H1 (cell line): ENCODE results near the gene FAM131C. TPM values are rescaled to one million over a fixed set of nuclear protein-coding genes. Genes with fewer than 3 reads are reported as not detected.

Experiments used
- CTCF ChIA-PET: fragments of 300-600 bp; sonication (Branson Sonifier 250); formaldehyde crosslinking; loops from one replicate; lab custom pipeline; 2021; ENCODE audit not compliant: partially characterized antibody; lab: Charles Lee
- POLR2A ChIA-PET: fragments of 300-600 bp; sonication (Branson Sonifier 250); formaldehyde crosslinking; loops from one replicate; lab custom pipeline; 2021; ENCODE audit warnings: inconsistent platforms; ENCODE audit not compliant: partially characterized antibody; lab: Charles Lee
- DNase-seq, 2 experiments: peaks; one replicate each; pipeline versions ENCODE4 v3.0.0 to v3.0.0-alpha.2; 2010 to 2022; ENCODE audit warnings: low spot score in 2 of 2, low read depth in 1 of 2, mixed read lengths in 1 of 2
- FAIRE-seq: peaks from 2 replicates; lab custom pipeline; 2011; peaks lifted over from hg19 to GRCh38; lab: Jason Lieb, UNC
- H2AFZ ChIP-seq: 2 replicates; pipeline ENCODE4 v1.8.1; 2012; ENCODE audit warnings: low read length, inconsistent platforms
- H2AK5ac ChIP-seq: 2 replicates; pipeline ENCODE4 v1.6.1; 2013; ENCODE audit warnings: low read depth, low read length
- H2BK120ac ChIP-seq: replicated peaks from 2 replicates; pipeline ENCODE3; 2013; ENCODE audit warnings: low read depth, low read length, inconsistent platforms
- H2BK12ac ChIP-seq: 2 replicates; pipeline ENCODE4 v1.6.1; 2013; ENCODE audit warnings: low read depth, low read length
- H2BK15ac ChIP-seq: 2 replicates; pipeline ENCODE4 v1.6.1; 2013; ENCODE audit warnings: low read length
- H2BK20ac ChIP-seq: 2 replicates; pipeline ENCODE4 v1.6.1; 2013; ENCODE audit warnings: low read length
- H2BK5ac ChIP-seq: 2 replicates; pipeline ENCODE4 v1.6.1; 2013; ENCODE audit warnings: low read depth, low read length
- H3K14ac ChIP-seq: 2 replicates; pipeline ENCODE4 v1.6.1; 2013; ENCODE audit warnings: inconsistent platforms; ENCODE audit not compliant: insufficient read length
- H3K18ac ChIP-seq: 2 replicates; pipeline ENCODE4 v1.6.1; 2013; ENCODE audit warnings: low read length; ENCODE audit errors: extremely low read depth
- H3K23ac ChIP-seq: 2 replicates; pipeline ENCODE4 v1.6.1; 2013; ENCODE audit warnings: inconsistent platforms; ENCODE audit not compliant: insufficient read length
- H3K23me2 ChIP-seq: 2 replicates; pipeline ENCODE4 v1.6.1; 2013; ENCODE audit warnings: low read depth, low read length
- H3K27ac ChIP-seq: 2 replicates; pipeline ENCODE4 v1.6.1; 2011; ENCODE audit warnings: low read depth, low read length, inconsistent platforms
- H3K27me3 ChIP-seq, 4 experiments: replicated peaks in 1 of 4; 1 replicate in 1 of 4; 2 replicates in 3 of 4; pipeline versions ENCODE4 v1.6.1 to v1.8.1; 2011 to 2013; ENCODE audit warnings: low read length in 3 of 4, mild to moderate bottlenecking in 3 of 4, inconsistent platforms in 2 of 4, mixed read lengths in 2 of 4, moderate library complexity in 1 of 4; ENCODE audit not compliant: control insufficient read depth in 3 of 4, insufficient read depth in 3 of 4; ENCODE audit errors: extremely low read depth in 1 of 4
- H3K36me3 ChIP-seq, 4 experiments: 2 replicates each; pipeline versions ENCODE4 v1.6.1 to v1.8.1; 2011 to 2013; ENCODE audit warnings: mild to moderate bottlenecking in 4 of 4, low read length in 3 of 4, moderate library complexity in 2 of 4, control low read depth in 1 of 4, inconsistent platforms in 1 of 4; ENCODE audit not compliant: insufficient read depth in 4 of 4, control insufficient read depth in 2 of 4
- H3K4ac ChIP-seq: replicated peaks from 2 replicates; pipeline ENCODE3; 2013; ENCODE audit warnings: low read length, low read depth, mixed read lengths, inconsistent platforms; ENCODE audit not compliant: insufficient read length
- H3K4me1 ChIP-seq, 4 experiments: replicated peaks in 1 of 4; 1 replicate in 1 of 4; 2 replicates in 3 of 4; pipeline versions ENCODE4 v1.6.1 to v1.8.1; 2011 to 2013; ENCODE audit warnings: low read length in 3 of 4, inconsistent platforms in 2 of 4, mixed read lengths in 1 of 4; ENCODE audit not compliant: insufficient read depth in 4 of 4, control insufficient read depth in 3 of 4
- H3K4me2 ChIP-seq, 2 experiments: 2 replicates each; pipeline versions ENCODE4 v1.6.1 to v1.8.1; 2011 to 2013; ENCODE audit warnings: low read depth in 2 of 2, low read length in 2 of 2, control low read depth in 1 of 2, inconsistent platforms in 1 of 2, mild to moderate bottlenecking in 1 of 2; ENCODE audit not compliant: insufficient read depth in 1 of 2
- H3K4me3 ChIP-seq, 4 experiments: fragments of 200-600, 300-600 bp in 1 of 4; sonication (generic), shearing (Covaris generic), sonication (Bioruptor Twin) in 1 of 4; 2 replicates each; pipeline versions ENCODE4 v1.5.1 to v1.8.1; 2011 to 2016; ENCODE audit warnings: low read length in 4 of 4, low read depth in 3 of 4, control low read depth in 2 of 4, inconsistent platforms in 2 of 4, mild to moderate bottlenecking in 2 of 4, mixed read lengths in 1 of 4, moderate library complexity in 1 of 4; ENCODE audit not compliant: insufficient read depth in 2 of 4; ENCODE audit errors: extremely low read depth in 1 of 4
- H3K56ac ChIP-seq: replicated peaks from 2 replicates; pipeline ENCODE3; 2013; ENCODE audit warnings: low read depth, mild to moderate bottlenecking, mixed read lengths, low read length, inconsistent platforms; ENCODE audit not compliant: insufficient read length
- H3K79me1 ChIP-seq: 2 replicates; pipeline ENCODE4 v1.6.1; 2013; ENCODE audit warnings: low read depth, low read length, control low read depth
- H3K79me2 ChIP-seq, 2 experiments: 2 replicates each; pipeline versions ENCODE4 v1.6.1 to v1.8.1; 2012 to 2013; ENCODE audit warnings: low read length in 2 of 2, mild to moderate bottlenecking in 2 of 2, inconsistent platforms in 1 of 2; ENCODE audit not compliant: insufficient read depth in 2 of 2, control insufficient read depth in 1 of 2
- H3K9ac ChIP-seq, 4 experiments: replicated peaks in 1 of 4; 1 replicate in 1 of 4; 2 replicates in 3 of 4; pipeline versions ENCODE4 v1.6.1 to v1.8.1; 2011 to 2013; ENCODE audit warnings: low read depth in 3 of 4, low read length in 3 of 4, control low read depth in 2 of 4, mild to moderate bottlenecking in 2 of 4, moderate library complexity in 2 of 4, inconsistent platforms in 1 of 4; ENCODE audit errors: extremely low read depth in 1 of 4
- H3K9me3 ChIP-seq, 2 experiments: 2 replicates each; pipeline versions ENCODE4 v1.6.1 to v1.8.1; 2012 to 2013; ENCODE audit warnings: mild to moderate bottlenecking in 2 of 2, moderate library complexity in 2 of 2, control low read depth in 1 of 2, inconsistent platforms in 1 of 2, low read depth in 1 of 2, low read length in 1 of 2, mixed read lengths in 1 of 2; ENCODE audit not compliant: insufficient read depth in 2 of 2
- H4K20me1 ChIP-seq, 2 experiments: replicated peaks in 1 of 2; 2 replicates each; pipeline versions ENCODE3 to v1.8.1; 2011 to 2013; ENCODE audit warnings: inconsistent platforms in 2 of 2, low read length in 2 of 2, mild to moderate bottlenecking in 1 of 2; ENCODE audit not compliant: insufficient read depth in 2 of 2, control insufficient read depth in 1 of 2
- H4K5ac ChIP-seq: 2 replicates; pipeline ENCODE4 v1.6.1; 2013; ENCODE audit warnings: low read length, low read depth, mixed read lengths, inconsistent platforms; ENCODE audit not compliant: insufficient read length
- H4K8ac ChIP-seq: 2 replicates; pipeline ENCODE4 v1.8.0; 2013; ENCODE audit warnings: mild to moderate bottlenecking, moderate library complexity, low read length, inconsistent platforms; ENCODE audit not compliant: insufficient read depth; ENCODE audit errors: extremely low read depth
- H4K91ac ChIP-seq: replicated peaks from 2 replicates; pipeline ENCODE3; 2013; ENCODE audit warnings: low read length, mixed read lengths, inconsistent platforms; ENCODE audit not compliant: insufficient read length
- EZH2 ChIP-seq: fragments of 200-600 bp; sonication (generic); IDR thresholded peaks from 2 replicates; pipeline ENCODE4 v1.7.1; 2012; ENCODE audit warnings: low read depth, mild to moderate bottlenecking, moderate library complexity, low read length, inconsistent platforms; ENCODE audit not compliant: severe bottlenecking
- KDM1A ChIP-seq: fragments of 200-600, 300-600 bp; sonication (generic); IDR thresholded peaks from 2 replicates; pipeline ENCODE4 v1.7.1; 2016; ENCODE audit warnings: mild to moderate bottlenecking, low read length, borderline replicate concordance
- MAX ChIP-seq: IDR thresholded peaks from 2 replicates; pipeline ENCODE4 v1.6.1; 2012; ENCODE audit warnings: inconsistent platforms
- NANOG ChIP-seq: IDR thresholded peaks from 2 replicates; pipeline ENCODE4 v1.6.1; 2011; ENCODE audit warnings: low read length, low read depth, mild to moderate bottlenecking, inconsistent platforms; ENCODE audit not compliant: insufficient read depth, poor library complexity, severe bottlenecking
- NRF1 ChIP-seq: IDR thresholded peaks from 2 replicates; pipeline ENCODE4 v1.6.1; 2011; ENCODE audit warnings: mild to moderate bottlenecking, low read depth, low read length, improper control_type of control experiment
- PHF8 ChIP-seq: fragments of 200-600 bp; sonication (generic); conservative IDR thresholded peaks from 2 replicates; pipeline ENCODE4 v1.7.1; 2012; ENCODE audit warnings: low read depth, mild to moderate bottlenecking, inconsistent platforms, low read length, moderate library complexity
- POLR2AphosphoS5 ChIP-seq: IDR thresholded peaks from 2 replicates; pipeline ENCODE4 v1.6.1; 2011; ENCODE audit warnings: low read depth, low read length
- RBBP5 ChIP-seq: IDR thresholded peaks from 2 replicates; pipeline ENCODE4 v1.7.1; 2012; ENCODE audit warnings: low read depth, mild to moderate bottlenecking, inconsistent platforms, low read length, moderate library complexity, borderline replicate concordance
- RFX5 ChIP-seq: IDR thresholded peaks from 2 replicates; pipeline ENCODE4 v1.6.1; 2011; ENCODE audit warnings: low read depth, low read length, improper control_type of control experiment, borderline replicate concordance
- SP1 ChIP-seq: IDR thresholded peaks from 2 replicates; pipeline ENCODE4 v1.6.1; 2011; ENCODE audit warnings: low read depth, low read length
- TAF1 ChIP-seq: IDR thresholded peaks from 2 replicates; pipeline ENCODE4 v1.6.1; 2011; ENCODE audit warnings: mild to moderate bottlenecking, low read depth, low read length
- YY1 ChIP-seq: IDR thresholded peaks from 2 replicates; pipeline ENCODE4 v1.6.1; 2011; ENCODE audit warnings: low read depth, mild to moderate bottlenecking, low read length
- WGBS, 2 experiments: shearing (Covaris generic) in 1 of 2; methylation state at CpG; one replicate each; pipeline versions ENCODE4 v1.1.6 to v1.1.7; 2013 to 2015; ENCODE audit warnings: low lambda C conversion rate in 2 of 2, mixed read lengths in 2 of 2, inconsistent platforms in 1 of 2, low coverage in 1 of 2, missing lambda C conversion rate in 1 of 2; ENCODE audit not compliant: insufficient replicate concordance in 2 of 2, insufficient coverage in 1 of 2, insufficient read length in 1 of 2; ENCODE audit errors: extremely low coverage in 1 of 2, missing lambda C conversion rate in 1 of 2; 5-methylcytosine and 5-hydroxymethylcytosine counted together
- polyA plus RNA-seq, 7 experiments: library from polyadenylated mRNA; depleted of rRNA in 3 of 7; stranded (reverse) in 5 of 7; unstranded in 2 of 7; fragments of >200 nt in 5 of 7; fragments of 200-250 nt in 2 of 7; gene quantifications; 1 replicate in 5 of 7; 2 replicates in 1 of 7; 4 replicates in 1 of 7; pipeline versions ENCODE4 v1.2.1 to v1.2.3, GENCODE V29; 2011 to 2013; ENCODE audit warnings: missing spikeins in 2 of 7, mixed read lengths in 2 of 7
- total RNA-seq: library from RNA; stranded (reverse); fragmentation: NEBNext Ultra II Directional; extraction: Animal tissue kit (Norgen Biotek cat#: 25700); gene quantifications from 2 replicates; pipeline ENCODE4 v1.2.1, GENCODE V29; 2021

FAM131C gene
- total and polyA plus RNA-seq, 2 of the 8 experiments (the other 6 are each of a cell fraction or from before 2014, with no cell fraction given) = 0.73 to 0.78 TPM

- Histone ChIP-seq H3K14ac (no peak overlapping the region), H4K8ac (no peak overlapping the region), H2AFZ (no peak overlapping the region), H3K4me2 (no peak overlapping the region), H3K23me2 (peaks cover 11% of the 10 kb centered on the region), H2AK5ac (no peak overlapping the region), H3K79me2 (no peaks in the 10 kb centered on the region), H4K5ac (no peak overlapping the region), H3K27me3 (peaks cover 4 to 36% (median 28%) of the 10 kb centered on the region in 4 experiments), H2BK20ac (no peak overlapping the region), H2BK12ac (no peak overlapping the region), H3K9ac (no peak overlapping the region), H2BK15ac (no peak overlapping the region), H3K4ac (no peak overlapping the region), H3K23ac (no peak overlapping the region), H3K4me3 (no peak overlapping the region), H3K4me1 (peaks cover 5 to 26% (median 12%) of the 10 kb centered on the region in 4 experiments), H3K18ac (no peak overlapping the region), H3K56ac (no peak overlapping the region), H4K91ac (no peak overlapping the region), H4K20me1 (peaks cover 0 to 10% of the 10 kb centered on the region in 2 experiments), H2BK5ac (no peak overlapping the region), H2BK120ac (no peak overlapping the region), H3K27ac (no peak overlapping the region), H3K79me1 (no peaks in the 10 kb centered on the region), H3K36me3 (no peaks in the 10 kb centered on the region), H3K9me3 (no peaks in the 10 kb centered on the region)
- FAIRE-seq (no peak), DNase-seq (no peak)
- WGBS, 2 experiments = 89% methylated on average over 9 of the region's 9 CpGs; no CpG with 5 or more reads in 1 of the 2 experiments
- ChIA-PET POLR2A (no interaction called here), CTCF (interaction anchor here (1.2 to 21.9 kb wide), 7 partner anchors 9 to 175 kb away, joined by 3 to 569 read pairs (median 10); partner anchors contain the start of gene EPHA2)
- no peak for TF ChIP-seq RBBP5
- TF ChIP-seq NANOG = no peak
- TF ChIP-seq KDM1A = no peak; the same call in 1 of the 2 replicates
- no peak for TF ChIP-seq MAX
- no peak for TF ChIP-seq TAF1
- TF ChIP-seq EZH2 = no peak
- no peak for TF ChIP-seq PHF8
- no peak for TF ChIP-seq RFX5
- TF ChIP-seq NRF1 = no peak
- TF ChIP-seq SP1 = no peak
- TF ChIP-seq POLR2AphosphoS5 = no peak
- no peak for TF ChIP-seq YY1
Measured at GRCh38 chr1:16070640-16071355, 2.7 kb downstream of the FAM131C start.
